Muscle of back (tissue), 13 donors: ENCODE data around the gene IFT74. TPM values are rescaled to one million over a fixed set of nuclear protein-coding genes. Genes with fewer than 3 reads are reported as not detected.

ENCODE experiments used
- DNase-seq, 3 donors: peaks; one replicate each; pipeline versions ENCODE4 v3.0.0 to v3.0.0-alpha.2; 2013
- long read RNA-seq, 9 donors: transcript quantifications; one replicate each; lab custom pipeline, GENCODE V29; 2026
- polyA plus RNA-seq, 10 donors: library from polyadenylated mRNA; unstranded; fragments of 120-200 nt; gene quantifications; one replicate each; pipeline ENCODE4 v1.2.1, GENCODE V29; 2013; ENCODE audit not compliant: insufficient read length in 10 of 10

The IFT74 gene
- 10 to 100 TPM; 11.2 to 17.5 (median 14.4) TPM for polyA plus RNA-seq
- long read RNA-seq, donor 1, partial matches to known transcripts = 0 of 1 reads
- long read RNA-seq, donor 1, other reads (novel, unspliced or antisense) = 0 of 1 reads
- long read RNA-seq, donor 2 = 0 reads
- long read RNA-seq, donor 3 = 0 reads
- long read RNA-seq, donor 4, partial matches to known transcripts = 0 of 1 reads
- long read RNA-seq, donor 4, other reads (novel, unspliced or antisense) = 0 of 1 reads
- long read RNA-seq, donor 5 = 0 reads
- long read RNA-seq, donor 6 = 0 reads
- long read RNA-seq, donor 7 = 0 reads
- long read RNA-seq, donor 8, partial matches to known transcripts = 0 of 1 reads
- long read RNA-seq, donor 8, other reads (novel, unspliced or antisense) = 0 of 1 reads
- long read RNA-seq, donor 9 = 0 reads

DNA sequence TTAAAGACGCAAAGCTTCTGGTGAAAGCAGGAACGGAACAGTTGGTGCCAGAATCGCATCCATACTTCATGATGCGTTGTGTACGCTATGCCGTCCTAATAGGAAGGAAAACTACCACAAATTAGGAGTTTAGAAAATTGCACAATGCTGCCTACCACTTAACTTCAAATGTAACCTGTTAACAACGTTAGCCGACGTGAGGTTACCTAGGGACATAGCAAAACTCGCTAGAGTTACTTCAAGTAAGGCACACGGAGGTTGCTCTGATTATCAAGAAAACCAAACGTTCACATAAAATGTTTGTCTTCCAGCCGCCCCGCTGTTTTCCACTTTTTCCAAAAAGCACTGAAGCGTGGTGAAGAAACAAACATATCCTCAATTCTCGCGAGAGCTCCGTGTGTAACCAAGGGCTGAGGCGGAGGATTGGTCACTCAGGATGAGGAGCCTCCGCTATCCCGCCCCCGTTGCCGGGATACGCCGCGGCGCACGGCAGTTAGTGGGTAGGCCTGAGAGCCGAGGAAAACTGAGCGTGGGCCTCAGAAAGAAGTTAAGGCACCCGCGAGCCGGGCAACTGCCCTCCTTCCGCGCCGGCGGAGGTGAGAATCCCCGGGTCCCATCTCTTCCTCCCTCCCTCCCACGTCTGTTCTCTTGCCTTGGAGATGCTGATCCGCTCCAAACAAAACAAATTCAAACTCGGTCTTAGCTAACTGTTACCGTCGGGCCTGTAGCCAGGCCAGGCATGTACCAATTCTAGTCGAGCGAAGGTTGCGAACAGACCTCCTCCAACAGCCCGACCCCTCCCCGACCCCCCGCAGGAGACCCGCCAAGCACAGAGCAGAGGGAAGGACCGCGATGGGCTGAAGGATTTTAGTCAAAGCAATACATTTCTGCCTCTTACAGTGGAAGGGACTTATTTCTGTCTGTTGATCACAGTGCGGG is at the start of gene IFT74:
IFT74 (plus strand) TSS at position 492 of the 939 bp plus-strand sequence. CDS start 5,556 bp downstream, outside the sequence.
- DNase-seq = peak; percentile 98 to 99 (median 99)

DNA sequence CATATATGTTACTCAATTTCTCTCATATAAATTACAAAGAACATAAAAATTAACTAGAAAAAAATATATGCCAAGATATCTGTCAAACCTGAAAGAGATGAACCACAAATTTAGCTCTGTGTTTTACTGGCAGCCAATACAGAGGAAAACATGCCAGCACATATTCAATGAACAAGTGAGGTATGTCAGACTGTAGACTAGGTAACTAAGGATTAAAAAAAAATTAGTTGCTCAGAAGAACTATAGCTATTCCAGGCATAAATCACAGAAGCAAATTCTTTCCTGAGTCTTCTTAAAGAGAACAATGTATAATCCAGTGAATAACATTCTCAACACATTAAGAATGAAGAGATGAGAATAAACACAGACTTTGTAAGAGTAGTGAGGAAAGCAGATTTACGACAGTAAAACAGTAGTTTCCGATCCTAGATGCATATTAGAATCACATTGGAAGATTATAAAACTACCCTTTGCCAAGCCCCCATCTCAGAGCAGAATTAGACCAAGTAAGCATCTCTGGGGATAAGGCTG is 43.0 kb upstream of the IFT74 start:
- DNase-seq = no peak

DNA sequence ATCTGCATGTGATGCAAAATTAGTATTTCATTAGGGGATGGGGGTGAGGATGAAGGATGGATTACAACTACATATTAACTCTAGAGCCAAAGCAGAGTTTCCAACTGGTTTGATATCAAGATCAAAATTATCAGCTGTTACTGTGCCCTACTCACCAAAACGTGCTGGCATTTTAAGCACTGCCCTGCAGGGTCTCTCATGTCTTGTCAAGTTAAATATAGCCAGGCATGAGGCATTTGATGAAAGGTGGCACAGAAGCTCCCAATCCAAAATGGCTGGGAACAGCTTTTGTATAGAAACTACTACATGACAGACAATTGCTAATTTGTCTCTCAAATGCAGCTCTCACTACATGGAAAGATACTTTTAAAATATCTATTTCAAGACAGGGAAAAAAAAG is 36.5 kb upstream of the IFT74 start:
- no peak for DNase-seq

DNA sequence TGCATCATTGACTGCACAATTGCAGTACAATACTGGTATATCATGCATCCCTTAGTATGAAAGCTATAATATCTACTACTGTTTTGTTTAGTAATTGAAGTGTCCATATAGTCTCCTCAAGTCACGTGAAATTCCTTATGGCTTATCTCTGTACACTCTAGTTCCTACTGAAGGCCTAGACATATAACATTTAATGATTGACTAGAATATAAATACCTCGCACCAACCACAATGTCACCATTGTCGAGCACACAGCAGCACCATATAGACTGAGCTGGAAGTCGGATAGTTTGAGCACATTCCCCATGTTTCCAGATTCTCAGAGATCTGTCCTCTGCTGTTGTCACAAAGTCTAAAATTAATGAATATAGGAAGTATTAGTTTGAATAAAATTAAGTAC is 30.6 kb upstream of the IFT74 start:
- no peak for DNase-seq

DNA sequence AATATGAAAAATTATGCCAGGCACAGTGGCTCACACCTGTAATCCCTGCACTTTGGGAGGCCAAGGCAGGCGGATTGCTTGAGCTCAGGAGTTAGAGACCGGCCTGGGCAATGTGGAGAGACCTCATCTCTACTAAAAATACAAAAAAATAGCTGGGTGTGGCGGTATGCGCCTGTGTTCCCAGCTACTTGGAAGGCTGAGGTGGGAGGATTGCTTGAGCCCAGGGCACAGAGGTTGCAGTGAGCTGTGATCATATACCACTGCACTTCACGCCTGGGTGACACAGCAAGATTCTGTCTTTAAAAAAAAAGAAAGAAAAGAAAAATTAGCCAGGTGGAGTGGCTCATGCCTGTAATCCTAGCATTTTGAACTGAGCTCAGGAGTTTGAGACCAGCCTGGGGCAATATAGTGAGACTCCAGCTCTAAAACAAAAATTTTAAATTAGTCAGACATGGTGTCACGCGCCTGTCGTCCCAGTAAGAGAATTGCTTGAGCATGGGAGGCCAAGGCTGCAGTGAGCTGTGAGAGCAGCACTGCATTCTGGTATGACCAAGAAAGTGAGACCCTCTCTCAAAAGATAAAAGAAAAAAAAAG is 27.2 kb upstream of the IFT74 start:
- DNase-seq = no peak

DNA sequence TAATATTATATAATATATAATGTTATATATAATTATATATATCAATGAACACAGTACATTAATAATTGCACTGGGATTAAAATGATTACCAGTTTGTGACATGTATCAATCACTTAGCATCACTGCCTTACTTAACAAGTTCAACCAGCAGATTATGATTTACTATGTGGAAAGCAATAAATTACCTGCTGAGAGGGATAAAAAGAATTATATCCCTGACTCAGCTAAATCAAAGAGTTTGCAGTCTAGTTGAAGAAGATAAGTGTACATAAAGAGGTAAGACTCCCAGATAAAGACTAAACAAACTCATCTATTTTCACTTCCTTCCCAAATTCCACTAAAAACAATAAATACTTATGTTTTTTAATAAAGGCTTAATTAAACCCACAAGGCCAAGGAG is 20.4 kb upstream of the IFT74 start:
- no peak for DNase-seq

DNA sequence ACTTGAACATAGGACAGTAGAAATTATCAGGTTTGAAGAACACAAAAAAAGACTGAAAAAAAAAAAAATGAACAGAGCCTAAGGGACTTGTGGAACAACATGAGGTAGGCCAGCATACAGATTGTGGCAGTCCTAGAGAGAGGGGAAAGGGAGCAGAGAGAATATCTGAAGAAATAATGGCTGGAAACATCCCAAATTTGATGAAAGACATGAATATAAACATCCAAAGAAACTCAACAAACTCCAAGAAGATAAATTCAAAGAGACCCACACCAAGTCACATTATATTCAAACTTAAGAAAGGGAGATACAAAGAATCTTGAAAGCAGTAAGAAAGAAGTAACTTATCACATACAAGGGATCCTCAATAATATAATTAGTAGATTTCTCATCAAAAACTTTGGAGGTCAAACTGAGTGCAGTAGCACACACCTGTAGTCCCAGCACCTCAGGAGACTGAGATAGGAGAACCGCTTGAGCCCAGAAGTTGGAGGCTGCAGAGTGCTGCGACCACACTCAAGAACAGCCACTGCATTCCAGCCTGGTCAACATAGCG is 18.3 kb upstream of the IFT74 start:
- no peak for DNase-seq

DNA sequence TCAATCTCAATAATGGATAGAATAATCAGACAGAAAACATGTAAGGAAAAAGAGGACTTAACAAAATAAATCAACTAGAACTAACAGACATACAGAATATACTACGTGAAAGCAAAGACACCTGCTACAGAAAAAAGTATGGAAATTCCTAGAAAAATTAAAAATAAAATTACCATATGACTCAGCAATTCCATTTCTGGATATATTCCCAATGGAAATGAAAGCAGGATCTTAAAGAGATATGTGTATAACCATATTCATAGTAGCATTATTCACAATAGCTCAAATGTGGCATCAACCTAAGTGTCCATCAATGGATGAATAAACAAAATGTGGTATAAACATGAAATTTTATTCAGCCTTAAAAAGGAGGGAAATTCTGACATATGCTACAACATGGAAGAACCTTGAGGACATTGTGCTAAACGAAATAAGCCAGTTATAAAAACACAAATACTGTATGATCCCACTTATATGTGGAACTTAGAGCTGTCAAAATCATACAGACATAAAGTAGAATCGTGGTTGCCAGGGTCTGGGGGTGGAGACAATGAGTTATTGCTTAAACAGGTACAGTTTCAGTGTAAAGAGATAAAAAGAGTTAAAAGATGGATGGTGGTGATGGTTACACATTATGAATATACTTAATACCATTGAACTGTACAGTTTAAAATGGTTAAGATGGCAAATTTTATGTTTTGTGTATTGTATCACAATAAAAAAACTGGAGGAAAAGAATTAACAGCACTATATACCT is 16.1 kb upstream of the IFT74 start:
- DNase-seq = no peak

DNA sequence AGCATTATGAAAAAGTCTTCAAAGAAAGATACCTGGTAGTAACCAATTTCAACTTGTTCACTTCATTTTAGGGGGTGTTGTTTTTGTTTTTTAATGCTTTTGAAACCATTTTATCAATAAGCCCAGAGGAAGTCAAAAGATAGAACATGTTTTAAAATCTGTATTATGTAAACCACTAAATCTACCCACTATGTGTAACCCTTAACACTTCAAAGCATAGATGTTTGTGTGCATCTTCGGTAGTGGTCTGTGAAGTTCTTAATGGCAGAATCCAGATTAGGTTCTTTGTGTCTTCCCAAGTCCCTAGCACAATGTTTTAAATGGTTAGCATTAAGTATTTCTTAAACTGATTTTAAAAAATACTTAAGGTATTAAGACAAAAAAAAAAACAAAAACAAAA is 15.4 kb upstream of the IFT74 start:
- no peak for DNase-seq

DNA sequence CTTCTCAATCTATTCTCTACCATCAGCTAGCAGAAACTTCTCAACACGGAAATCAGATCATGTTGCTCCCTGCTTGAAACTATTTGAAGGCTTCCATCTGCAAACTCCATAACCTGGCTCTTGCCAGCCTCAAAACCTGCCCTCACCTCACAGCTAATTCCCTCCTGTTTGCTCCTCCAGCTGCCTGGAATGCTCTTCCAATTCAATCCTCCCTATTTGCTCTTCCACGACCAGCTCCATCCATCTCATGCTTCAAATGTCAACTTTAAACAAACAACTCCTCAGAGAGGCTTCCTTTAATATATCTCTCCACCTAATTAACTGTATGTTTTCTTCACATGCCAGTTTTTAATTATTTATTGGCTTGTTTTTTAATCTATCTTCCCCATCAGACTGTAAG is 10.6 kb upstream of the IFT74 start:
- DNase-seq = no peak

DNA sequence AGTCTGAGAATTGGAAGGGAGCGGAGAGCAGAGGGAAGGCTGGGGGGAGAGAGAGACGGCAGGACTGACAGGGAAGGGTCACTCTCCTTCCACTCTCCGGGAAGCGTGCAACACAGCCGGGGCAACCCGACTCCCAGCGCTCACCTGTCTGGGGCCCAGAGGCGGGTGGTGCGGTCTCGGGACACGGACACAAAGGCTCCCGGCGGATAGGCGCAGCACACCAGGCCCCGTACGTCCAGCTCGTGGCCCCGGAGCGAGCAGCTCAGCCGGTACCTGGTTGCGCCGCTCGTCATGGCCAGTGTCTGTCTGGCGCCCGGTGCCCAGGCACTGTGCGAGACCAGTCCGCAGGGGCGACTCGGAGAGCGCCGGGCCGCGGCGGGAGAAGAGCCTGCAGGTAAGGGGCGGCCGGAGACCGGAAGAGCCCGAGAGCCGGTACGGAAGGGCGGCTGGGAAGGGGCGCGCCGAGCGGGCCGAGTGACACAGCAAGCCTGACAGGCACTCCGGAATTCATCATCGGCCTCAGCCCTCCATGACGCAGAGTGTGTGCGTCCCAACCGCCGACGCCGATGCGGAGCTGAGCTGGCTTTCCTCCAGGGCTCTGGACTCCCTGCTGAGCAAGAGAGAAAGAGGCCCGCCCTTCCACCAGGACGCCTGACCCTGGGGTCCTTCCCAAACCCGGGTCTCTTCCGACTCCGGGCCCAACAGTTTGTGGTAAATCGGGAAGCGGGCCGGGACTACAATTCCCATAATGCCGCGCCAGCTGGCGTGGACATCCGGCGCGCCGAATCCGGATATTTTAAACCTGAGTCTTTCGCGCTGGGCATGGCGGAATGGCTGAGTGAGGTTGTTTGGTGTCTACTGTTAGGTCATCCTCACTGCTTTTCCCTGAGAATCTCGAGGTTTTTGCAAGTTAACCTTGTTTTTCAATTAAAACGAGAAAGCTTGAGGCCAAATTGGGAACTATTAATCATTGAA is 9.2 kb upstream of the IFT74 start, which contains the start of gene PLAA:
PLAA (minus strand) TSS at position 490 of the 975 bp plus-strand sequence; CDS start at position 293, 197 bp downstream.
- DNase-seq = peak; percentile 91 to 98 (median 93)

DNA sequence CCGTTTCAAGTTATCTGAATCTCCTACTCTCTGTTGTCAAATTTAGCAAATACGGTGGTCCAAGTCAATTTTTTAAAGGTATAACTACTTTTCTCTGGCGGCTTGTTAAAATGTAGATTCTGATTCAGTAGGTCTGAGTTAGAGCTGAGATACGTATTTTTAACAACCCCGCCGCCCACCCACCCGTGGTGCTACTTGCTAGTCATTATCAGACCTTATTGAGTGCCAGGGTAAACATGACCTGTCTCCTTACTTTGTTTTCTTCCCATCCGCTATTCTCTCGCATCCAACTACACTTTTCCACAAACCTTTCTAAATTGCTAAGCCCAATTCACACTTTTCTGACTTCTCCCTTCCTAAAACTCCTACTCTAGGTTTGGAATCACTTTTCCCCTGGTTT is 8.5 kb upstream of the IFT74 start:
- DNase-seq = no peak

DNA sequence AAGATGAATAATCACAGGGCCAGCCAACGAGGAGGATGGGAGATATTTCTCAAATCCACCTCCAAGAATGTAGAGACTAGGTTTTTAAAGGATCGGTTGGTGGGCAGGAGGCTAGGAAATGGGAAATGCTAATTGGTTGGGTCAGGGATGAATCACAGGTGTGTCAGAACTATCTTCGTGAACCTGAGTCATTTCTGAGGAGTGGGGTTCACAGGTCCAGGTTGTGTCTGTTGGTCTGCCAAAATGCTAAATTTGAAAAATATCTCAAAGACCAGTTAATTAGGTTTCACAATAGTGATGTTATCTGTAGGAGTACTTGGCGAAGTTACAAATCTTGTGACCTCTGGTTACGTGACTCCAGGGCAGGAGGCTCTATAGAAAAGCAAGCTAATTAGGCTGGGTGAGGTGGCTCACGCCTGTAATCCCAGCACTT is 6.6 kb upstream of the IFT74 start:
- no peak for DNase-seq

DNA sequence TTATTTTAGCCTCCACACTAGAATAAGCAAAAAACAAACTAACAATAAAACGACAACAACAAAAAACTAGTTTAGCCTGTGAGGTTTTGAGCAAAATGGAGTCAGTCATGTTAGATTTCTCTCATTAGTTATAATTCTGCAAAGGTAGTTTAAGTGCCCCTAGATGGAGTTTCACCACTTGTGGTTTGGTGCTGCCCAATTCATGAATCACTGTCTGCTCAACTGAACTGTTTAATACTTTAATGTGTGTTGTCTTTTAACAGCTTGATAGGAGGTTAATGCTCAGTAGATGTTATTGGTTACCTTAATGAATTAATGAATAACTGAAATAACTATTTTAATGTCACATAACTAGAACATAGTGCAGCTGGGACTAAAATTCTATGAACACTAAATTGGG is 5.7 kb upstream of the IFT74 start:
- no peak for DNase-seq

DNA sequence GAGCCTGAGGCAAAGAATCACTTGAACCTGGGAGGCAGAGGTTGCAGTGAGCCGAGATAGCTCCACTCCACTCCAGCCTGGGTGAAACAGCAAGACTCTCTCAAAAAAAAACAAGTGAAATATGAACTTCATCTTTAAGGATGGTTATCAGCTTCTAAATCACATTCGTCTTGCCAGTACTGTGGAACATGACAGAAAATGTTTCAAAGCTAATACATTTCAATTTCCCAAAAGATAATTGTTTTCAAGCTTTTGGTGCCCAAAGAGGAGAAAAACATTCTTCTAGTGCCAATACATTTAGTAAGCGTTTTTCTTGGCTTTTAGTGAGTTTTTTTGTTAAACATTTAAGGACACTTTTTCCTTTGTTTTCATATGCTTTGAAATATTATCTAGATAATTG is 4.4 kb upstream of the IFT74 start:
- no peak for DNase-seq

DNA sequence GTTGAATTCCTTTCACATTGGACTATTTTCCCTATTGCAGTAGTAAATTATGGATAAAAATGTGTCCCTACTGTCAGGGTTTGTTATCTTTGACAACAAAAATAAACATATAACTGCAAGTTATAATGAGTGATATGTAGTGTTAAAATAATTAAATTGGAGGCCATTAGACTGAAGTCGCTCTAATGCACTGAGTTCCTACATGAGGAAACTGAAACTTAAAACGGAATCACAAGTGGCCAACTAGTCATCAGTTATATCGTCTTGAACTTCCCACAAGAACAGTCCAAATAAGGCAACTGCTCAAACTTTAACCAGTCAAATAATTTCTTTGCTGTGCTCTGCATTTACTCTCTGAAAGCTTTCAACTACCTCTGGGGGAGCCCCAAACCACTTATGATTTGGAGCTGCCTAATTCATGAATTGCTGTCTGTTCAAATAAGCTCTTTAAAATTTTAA is 2.1 kb upstream of the IFT74 start:
- no peak for DNase-seq

DNA sequence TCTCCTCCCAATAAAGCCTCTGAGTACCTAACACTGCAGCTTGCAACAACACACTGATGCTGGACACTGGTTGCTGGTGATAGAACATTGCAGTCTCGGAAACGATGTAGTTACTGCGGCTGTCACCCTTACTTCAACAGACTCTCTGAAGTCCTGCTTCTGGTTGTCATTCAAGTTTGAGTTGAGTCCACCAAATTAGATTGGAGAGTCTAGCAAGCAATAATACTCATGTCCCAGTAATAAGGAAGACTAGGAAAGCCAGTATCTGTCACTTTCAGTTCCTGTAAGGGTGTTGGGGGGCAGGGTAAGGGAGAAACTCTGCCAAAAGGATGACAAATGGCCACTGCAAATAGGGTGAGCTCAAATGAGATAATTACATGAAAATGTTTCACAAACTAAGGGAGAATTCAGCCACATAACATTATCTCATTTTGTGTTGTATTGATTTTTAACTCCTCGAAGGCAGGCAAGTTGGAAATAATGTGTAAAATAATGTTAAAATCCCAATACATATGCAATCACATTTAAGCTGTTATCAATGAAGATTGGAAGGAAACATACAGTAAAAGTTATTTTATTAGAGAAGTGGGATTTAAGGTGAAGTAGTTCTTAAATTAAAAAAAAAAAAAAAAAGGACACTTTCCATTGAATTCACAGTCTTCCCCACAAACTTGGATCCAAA is 849 bp upstream of the IFT74 start:
- peak in 2 of 3 donors; percentile 27 to 60 for DNase-seq

DNA sequence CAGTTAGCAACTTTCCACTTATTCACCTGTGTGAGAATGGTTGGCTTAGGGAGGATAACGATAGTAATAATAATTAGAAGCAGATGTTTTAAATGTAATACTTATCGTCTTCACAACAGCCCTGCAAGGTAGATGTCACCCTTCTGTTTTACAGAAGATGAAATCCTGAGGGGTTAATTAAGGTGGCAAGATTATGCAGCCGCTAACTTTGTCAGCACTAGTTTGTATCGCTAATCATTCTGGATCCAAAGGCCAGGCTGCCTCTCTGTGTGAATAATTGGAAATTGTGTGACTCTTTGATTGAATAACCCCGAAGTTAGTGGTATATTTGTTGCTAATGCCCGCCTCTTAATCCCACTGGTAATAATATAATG is 635 bp downstream of the IFT74 start:
- DNase-seq = no peak

DNA sequence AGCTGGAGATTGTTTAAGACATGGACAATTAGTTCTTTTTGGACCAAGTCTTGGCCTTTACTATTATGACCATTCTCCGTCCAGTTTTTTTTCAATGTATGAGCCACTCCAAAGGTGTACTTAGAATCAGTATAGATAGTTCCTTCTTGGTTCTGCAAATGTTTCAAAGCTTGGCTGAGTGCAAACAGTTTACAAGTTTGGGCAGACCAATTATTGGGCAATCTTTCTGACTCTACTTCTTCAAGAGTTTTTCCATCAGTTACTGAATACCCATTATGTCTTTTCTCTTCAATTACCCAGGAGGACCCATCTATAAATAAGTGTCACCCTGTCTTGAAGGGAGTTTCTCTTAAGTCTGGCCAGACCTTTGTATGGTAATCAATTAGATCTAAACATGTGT is 15.5 kb downstream of the IFT74 start:
- DNase-seq = no peak
